ENCODE results near the gene TENT4A. TPM values are rescaled to one million over a fixed set of nuclear protein-coding genes. Genes with fewer than 3 reads are reported as not detected.

The TENT4A gene
- total RNA-seq, 1 experiment from 2014 or later: 5.5 TPM

DNA sequence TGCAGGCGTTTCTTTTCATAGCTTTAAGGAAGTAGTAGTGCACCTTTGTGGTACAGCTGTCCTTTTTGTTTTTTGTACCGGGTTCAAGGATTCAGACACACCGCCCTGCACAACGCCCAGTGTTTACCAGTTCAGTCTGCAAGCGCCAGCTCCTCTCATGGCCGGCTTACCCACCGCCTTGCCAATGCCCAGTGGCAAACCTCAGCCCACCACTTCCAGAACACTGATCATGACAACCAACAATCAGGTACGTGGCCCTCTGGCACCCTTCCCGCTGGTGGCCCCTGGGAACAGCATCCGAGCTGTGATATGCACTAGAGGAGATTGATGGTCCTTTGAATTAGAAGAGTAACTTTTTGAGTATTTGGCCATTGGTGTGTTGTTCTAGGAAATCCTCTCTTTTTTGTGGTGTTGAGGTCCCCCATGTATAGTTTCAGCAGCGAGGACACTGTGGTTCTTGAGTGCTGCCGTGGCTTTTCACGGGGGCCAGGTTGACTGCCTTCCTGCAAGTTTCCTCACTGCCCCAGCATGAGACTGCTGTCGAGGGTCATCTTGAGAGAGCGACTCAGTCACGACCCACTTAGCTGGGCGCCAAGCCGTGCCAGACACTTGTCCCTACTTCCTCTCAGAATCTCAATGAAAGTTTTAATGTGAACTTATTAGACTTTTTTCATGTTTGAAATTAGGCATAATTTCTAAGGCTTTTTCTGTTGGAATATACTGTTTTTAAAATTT is 37.9 kb downstream of the TENT4A start:
- no peak for DNase-seq (ENCODE audit: low read depth)

DNA sequence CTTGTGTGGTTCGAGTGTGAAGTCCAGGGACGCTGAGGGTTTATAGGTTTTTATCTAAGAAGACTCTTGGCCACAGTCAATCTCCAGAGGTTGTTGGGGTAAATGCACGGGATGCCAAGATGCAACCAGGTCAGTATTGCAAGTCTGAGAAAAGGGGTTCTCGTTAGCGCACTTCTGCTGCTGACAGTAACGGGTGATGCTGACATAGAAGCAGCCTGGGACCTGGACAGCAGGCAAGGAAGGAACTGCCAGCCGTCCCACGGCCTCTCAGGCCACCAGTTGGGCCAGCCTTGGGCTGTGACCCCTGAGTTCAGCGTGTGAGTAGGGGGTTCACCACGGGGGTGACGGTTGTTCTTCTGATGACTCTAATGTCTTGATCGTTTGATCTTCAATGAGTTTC is 39.0 kb downstream of the TENT4A start:
- DNase-seq (ENCODE audit: low read depth): no peak

DNA sequence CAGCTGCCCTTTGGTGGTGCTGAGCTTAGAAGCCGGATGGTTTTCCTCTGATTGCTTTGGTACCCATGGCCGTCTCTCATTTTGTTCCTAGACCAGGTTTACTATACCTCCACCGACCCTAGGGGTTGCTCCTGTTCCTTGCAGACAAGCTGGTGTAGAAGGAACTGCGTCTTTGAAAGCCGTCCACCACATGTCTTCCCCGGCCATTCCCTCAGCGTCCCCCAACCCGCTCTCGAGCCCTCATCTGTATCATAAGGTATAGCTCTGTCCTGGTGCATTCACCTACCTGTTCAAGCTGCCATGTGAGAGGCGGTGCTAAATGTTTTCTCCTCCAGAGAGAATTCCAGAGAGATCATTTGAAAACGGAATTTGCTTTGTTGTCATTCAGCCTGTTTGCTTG is 39.5 kb downstream of the TENT4A start:
- no peak for DNase-seq (ENCODE audit: low read depth)

DNA sequence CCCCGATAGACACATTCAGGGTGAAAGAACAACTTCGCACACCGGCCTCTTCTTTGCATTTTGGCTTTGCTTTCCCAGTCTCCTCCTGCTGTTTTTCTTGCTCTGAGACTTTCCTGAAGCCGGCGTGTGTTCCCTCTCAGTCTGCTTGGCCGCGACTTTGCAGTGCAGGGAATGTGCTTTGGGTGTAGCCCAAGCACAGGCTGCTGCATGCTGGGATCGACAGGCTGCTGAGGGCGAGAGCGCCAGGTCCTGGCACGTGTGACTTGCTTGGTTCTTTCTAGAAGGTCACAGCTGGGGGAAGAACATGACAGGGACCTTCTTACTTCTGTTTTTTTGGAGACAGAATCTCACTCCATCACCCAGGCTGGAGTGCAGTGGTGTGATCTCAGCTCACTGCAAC is 40.6 kb downstream of the TENT4A start:
- no peak for DNase-seq (ENCODE audit: low read depth)

DNA sequence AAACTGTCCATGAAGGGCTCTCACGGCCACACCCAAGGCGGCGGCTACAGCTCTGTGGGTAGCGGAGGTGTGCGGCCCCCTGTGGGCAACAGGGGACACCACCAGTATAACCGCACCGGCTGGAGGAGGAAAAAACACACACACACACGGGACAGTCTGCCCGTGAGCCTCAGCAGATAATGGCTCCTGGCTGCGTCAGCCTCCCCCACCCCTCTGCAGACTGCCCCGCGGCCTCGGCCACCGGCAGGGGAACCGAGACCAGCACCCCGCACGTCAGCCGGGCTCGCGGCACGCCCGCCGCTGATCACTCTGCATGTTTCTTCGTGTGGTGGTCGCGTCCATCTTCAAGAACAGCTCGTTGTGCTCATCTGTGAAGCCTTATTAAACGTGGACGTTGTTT is 41.5 kb downstream of the TENT4A start:
- DNase-seq (ENCODE audit: low read depth): no peak

DNA sequence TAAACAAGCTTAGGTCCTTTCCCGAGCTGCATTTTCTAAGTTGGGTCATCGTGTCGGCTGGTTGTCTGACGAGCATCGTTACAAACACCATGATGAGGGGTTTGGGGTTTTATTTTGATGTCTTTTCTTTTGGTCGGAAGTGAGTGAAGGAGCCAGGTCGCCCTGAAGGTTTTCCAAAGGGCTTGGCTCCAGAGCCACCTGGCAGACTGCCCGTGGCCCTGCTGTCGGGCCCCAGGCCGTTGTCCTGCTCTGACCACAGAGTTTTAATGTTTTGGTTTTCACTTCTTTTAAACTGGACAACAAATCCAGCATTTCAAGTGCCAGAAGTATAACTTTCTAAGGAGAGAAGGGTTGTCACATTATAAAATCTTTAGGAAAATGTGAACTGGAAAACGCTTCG is 42.3 kb downstream of the TENT4A start:
- no peak for DNase-seq (ENCODE audit: low read depth)

DNA sequence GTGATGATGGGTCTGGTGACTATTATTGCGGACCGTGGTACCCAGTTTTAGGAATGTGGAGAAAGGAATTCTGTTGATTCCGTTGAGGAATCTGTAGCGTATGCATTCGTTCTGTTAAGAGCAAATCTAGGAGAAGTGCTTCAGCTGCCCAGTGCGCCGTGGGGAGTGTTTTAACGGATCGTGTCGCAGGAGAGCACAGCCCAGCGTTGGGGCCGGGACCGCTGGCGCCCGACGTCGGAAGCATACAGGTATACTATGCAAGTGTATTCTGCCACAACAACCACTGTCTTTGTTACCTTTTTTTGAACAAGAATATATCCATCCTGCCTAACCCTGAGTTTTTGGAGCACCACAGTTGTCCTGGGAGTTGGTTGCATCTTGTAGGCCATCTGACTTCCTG is 42.7 kb downstream of the TENT4A start:
- no peak for DNase-seq (ENCODE audit: low read depth)

DNA sequence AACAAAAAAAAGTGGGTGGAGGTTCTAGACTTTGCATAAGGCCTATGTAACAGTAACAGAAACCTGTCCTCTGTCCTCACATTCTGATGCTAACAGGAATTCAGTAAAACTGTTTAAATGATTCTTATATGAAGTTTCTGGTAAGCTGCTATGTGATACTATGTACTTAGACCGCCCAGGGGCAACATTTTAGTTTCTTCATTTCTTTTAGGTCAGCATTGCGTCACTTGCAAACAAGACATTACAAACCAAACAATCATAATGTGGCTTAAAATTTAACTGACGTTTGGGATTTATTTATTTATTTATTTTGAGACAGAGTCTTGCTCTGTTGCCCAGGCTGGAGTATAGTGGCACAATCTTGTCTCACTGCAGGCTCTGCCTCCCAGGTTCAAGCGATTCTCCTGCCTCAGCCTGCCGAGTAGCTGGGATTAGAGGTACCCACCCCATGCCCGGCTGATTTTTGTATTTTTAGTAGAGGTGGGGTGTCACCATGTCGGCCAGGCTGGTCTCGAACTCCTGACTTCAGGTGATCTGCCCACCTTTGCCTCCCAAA is 44.3 kb downstream of the TENT4A start:
- no peak for DNase-seq (ENCODE audit: low read depth)

DNA sequence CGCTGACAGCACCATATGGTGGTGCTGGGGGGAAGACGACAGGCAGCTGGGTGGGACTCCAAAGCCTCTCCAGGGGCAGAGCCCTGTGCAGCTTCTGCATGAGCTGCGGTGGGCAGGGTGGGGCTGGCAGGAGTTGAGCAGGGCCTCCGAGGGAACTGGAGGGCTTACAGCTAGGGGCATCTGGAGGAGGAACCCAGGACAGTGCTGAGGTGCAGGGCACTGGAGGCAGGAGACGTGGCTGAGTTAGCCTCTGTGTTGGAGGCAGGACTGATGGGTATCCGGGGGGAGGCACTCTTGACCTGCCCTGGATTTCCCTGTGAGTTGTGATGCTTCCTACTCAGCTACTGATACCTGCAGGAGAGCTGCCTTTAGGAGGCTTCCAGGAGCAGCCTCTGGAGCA is 45.0 kb downstream of the TENT4A start:
- DNase-seq (ENCODE audit: low read depth): no peak

DNA sequence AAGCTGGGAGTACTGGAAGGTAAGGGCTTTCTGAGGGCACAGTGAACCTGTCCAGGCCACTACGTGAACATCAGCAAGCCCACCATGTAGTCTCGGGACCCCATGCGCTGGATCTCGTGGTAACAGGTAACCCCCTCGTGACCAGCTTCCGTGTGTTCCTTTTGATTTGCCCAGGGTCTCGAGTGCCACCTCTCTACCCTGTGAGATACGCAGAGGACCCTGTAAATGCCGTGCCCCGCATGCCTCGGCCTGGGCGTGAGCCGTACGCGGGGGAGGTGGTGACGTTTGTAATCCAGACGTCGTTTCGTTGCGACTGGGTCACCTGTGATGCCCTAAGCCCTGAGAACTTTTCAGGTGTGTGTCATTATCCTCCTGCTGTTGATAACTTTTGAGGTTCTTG is 45.5 kb downstream of the TENT4A start:
- no peak for DNase-seq (ENCODE audit: low read depth)

DNA sequence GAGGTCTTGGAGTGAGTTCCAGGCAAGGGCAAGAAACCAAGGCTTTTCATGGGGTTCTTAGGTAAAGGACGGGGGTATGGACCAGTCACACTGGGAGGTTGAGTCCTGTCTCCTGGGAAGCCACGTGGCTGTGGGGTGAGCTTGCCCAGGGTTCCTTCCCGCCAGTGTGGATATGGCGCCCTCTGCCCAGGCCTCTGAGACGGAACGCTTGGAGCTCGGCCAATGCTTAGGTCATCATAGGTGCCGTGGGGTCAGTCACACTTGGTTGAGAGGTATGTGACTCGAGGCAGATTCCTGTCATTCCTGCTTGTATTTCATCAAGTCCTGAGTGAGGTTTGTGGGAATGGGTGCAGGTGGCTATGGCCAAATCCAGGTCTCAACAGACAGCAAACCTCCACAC is 46.2 kb downstream of the TENT4A start:
- DNase-seq (ENCODE audit: low read depth): peak; percentile 32

DNA sequence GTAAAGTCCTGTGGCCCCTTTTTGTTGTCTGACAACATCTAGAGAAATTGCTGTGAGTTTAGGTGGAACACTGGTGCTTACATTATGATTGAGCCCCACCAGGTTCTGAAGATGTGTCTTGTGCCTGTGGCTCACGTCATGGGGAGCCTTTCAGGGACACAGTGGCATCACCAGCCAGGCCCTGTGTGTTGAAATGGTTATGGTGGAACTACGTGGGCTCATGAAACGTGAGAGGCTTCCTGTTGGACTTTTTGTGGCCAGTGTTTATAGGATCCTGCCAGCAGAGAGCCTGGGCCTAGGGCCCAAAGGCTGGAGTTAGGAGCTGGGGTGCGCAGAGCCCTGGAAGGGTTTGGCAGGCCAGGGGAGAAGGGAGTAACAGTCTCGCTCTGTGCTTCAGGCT is 46.8 kb downstream of the TENT4A start:
- DNase-seq (ENCODE audit: low read depth): no peak

DNA sequence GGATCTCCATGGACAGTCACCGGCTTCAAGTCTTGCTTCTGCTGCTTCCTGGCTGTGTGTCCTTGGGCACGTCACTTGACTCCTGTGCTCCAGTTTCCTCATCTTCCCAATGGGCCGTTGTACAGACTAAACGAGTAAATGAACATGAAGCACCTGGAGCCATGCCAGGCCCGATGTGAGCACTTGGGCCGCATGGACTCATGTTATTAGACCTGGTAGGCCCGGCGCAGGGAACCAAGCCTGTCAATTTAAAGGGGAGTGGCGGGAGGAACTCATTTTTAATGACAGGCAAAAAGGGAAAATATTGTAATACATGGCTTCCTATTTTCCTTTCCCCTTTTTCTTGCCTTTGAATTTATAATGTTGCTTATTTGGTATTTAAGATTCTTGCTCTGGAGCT is 47.5 kb downstream of the TENT4A start:
- no peak for DNase-seq (ENCODE audit: low read depth)

DNA sequence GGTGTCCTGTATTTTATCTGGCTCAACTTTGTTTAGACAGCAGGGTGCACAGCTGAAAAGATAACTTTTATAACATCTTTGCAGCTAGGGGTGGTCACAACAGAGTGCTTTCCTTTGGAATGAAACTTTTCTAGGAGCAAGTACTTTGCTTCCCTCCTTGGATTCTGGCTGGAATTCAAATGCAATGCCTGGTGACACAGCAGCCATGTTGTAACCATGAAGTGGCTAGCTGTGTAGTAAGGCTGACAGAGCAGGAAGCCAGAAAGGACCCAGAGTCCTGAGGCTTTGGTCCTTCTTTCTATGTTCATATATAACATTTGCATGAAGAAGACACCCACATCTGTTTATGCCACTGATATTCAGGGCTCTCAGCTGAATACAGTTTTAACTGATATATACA is 48.1 kb downstream of the TENT4A start:
- no peak for DNase-seq (ENCODE audit: low read depth)

DNA sequence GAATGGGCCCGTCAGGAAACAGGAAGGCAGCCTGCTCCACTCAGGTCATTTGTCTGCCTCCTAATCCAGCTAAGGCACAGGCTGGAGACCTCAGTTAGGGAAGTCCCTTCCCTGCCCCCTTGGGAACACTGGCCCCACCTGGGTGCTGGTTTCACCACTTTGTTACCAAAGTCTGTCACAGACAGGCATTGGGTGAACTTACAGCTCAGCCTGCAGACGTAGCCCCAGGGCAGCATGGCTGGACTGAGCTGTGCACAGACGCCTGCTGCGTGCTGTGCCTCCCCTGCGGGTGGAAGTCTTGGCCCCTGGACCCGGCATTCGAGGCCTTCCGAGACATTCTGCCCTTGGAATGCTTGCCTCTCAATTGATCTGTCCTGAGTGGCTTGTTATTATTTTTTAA is 48.9 kb downstream of the TENT4A start:
- DNase-seq (ENCODE audit: low read depth): no peak

DNA sequence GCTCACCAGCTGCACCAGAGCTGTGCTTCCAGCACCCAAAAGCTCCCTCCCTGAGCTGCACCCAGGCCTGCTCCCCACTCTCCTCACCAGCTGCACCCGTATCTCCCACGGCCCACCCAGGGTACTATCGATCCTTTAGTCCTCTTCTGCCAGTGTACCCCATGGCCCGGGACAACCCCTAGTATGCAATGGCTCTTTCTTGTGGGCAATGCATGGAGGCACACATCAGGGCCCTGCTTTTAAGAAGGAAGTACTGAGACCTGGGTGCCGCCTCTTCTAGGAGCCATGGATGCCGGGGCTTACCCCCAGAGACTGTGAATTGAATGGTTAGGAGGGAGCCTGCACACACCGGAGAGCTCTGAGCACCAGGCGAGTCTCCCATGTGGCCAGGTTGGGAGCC is 49.5 kb downstream of the TENT4A start:
- no peak for DNase-seq (ENCODE audit: low read depth)

DNA sequence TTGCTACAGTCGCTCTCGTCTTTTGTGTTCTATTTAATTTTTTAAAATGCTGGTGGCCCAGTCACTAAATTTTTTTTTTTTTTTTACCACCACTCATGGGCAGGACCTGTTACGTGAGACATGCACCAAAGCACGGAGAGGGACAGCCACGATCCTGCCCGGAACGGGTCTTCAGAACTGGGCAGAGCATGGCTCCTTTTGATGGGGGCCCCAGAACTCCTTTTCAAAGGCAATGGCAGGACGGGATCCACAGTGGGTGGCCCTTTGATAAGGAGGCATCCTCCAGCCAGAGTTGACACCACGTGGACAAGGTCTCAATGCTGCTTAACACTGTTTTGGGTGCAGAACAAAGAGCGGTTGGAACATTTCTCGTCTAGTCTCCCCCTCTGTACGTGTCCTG is 50.0 kb downstream of the TENT4A start:
- no peak for DNase-seq (ENCODE audit: low read depth)

DNA sequence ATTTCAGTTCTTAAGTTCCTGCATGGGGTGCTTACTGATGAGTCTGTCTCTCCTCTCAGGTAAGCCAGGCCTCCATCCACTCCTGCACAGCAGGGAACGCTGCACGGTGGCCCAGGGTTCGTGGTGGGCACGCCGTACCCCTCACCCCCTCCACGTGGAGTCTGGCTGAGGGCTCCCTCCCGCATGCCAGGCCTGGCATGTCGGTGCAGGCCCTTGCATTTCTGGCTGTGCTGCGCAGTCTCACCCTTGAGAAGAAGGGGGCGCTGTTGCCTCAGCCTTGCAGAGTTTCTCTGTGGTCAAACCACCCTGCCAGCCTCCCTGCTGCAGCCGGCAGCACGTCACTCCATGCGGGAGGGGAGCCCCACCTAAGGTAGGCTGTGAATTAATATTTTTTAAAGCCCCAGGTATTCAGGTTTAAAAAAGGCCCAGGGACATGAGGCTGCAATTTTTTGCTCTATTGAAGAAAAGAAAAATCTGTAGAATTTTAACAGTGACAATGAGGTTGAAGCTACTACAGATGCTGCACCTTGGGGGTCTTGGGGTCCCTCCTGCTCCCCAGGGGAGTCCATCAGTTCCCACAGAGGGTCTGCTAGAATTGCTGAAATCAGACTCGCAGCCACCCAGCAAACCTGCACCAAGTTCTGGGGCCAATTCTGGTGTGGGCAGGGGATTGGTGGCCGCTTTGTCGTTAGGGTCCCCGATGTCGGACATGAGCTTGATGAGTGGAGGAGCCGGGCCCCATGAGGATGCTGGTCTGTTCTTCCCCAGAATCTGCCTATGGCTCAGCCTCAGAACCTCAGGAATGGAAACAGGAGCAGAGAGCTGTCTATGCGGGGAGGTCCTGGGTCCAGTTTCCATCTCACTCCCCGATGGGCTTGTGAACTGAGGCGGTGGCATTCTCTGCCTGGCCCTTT is 52.6 kb downstream of the TENT4A start:
- peak; percentile 79 for DNase-seq (ENCODE audit: low read depth)

DNA sequence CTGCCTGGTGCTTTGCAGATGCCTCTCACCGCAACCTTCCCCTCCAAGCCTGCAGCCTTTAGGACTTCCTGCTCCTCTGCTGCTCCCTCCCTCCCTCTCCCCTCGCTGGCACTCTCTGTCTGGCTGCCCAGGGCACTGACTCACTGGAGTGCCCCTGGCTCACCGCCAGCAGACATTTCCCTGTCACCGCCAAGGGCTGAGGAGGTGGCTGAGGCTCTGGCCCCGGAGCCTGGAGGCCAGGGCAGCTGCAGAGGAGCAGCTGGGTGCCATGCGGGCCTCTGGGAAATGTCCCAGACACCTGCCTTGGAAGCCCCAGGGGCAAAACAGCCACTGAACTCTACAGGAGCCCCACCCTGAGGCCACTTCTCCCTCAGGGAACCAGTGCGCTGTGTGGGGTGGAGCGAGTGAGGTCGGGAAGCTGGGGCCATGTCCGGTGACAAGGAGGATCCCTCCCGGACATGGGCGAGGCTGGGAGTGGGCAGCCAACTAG is 53.4 kb downstream of the TENT4A start:
- DNase-seq (ENCODE audit: low read depth): peak; percentile 98

DNA sequence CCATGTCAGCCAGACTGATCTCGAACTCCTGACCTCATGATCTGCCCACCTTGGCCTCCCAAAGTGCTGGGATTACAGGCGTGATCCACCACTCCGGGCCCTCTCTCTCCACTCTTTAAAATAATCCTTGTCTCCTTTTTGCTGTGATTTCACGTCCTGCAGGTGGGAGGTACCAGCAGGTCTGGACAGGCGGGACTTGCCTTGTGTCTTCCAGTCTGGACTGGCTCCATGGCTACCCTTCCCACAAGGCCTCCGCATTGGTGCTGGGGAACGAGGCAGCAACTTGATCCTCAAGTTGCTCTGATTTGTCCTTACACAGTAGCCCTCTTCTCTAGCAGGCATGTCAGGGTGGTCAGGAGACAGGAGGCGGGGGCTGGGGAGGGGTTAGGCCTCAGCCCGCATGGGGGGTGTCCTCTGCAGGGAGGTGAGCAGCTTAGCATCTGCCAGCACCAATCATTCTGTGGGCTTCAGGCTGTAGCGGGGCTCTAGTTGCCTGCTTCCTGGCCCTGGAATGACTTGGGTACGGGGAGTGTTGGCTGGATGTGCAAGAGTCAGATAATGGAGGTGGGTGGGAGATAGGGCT is 54.3 kb downstream of the TENT4A start:
- no peak for DNase-seq (ENCODE audit: low read depth)

DNA sequence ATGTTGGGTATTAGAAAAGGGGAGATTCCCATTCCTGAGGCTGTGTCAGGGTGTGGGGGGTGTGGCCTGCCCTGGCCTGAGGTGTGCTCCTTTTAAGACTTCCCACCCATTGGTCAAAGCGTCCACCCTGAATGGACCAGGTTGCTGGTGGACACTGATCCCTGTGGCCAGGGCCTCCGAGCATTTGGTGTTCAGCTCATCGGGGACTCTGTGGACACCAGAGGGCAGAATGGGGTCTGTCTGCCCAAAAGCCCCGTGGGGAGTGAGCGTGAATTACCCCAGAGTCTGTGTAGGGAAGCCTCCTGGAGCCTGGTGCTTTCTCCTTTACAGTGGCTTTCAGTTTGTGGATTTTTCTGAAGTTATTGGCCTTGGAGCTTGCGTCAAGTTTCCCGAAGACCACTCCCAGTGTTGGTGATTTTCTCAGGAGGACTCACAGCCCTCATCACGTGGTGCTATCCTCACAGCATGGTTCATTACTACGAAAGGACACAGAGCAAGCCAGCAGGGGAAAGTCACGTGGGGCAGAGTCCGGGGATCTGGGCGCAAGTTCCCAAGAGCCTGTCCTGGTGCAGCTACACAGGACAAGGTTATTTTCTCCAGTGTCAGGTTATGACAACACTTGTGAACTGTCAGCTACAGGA is 55.5 kb downstream of the TENT4A start:
- DNase-seq (ENCODE audit: low read depth): no peak
